ENCODE results near the gene DNPH1. TPM values are rescaled to one million over a fixed set of nuclear protein-coding genes. Genes with fewer than 3 reads are reported as not detected.
A peak's percentile ranks its signal among the peaks of the same experiment; 100 is the strongest.

DNPH1 gene
- total and polyA plus RNA-seq, 2 of the 8 experiments (the other 6 are each of a cell fraction or from before 2014, with no cell fraction given) = 33.9 to 134 TPM

DNA sequence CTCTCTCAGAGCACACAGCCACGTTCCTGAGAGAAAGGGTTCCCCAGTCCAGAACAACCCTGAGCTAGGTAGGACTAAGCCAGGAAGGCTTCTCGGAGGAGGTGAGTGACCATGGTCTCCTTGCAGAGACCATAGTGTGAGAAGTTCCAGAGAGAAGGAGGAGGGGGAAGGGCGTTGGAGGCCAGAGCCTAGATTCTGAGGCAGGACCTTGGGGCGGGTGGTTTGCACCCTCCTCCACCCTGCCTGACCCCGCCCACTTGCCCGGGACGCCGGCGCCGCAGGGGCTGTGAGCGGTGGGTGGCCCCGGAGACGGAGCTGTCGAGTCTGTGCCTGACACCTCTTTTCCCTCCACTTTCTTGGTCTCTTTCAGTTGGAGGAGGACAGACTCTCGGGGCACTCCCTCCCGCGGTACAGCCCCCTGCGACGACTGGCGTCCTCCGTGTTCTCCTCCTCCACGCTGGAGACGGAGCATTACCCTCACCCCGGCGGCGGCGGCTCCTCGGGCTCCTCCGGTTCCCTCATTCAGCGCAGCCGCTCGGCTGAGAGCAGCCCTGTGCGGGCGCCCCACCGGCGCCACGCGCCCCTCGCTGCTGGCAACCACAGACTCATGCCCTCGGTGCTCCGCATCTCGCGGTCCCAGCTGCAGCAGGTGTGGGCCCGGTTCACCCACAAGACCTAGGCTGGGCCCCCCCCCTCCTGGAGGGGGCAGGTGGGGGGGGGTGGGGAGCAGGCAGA is 40.2 kb upstream of the DNPH1 start:
- Histone ChIP-seq H3K36me3 (ENCODE audit: control insufficient read depth in 2 of 4, insufficient read depth in 4 of 4, low read length in 3 of 4) (no peaks in the 10 kb centered on the region), H3K4me3 (ENCODE audit: extremely low read depth in 1 of 4, insufficient read depth in 2 of 4, low read depth in 3 of 4, low read length in 4 of 4) (peak overlapping the region; percentile 11 to 54 (median 15); a peak in 6 of 8 replicates), H3K4ac (replicated peaks; ENCODE audit: insufficient read length, low read depth, low read length) (no peak overlapping the region), H3K27ac (ENCODE audit: low read depth, low read length) (no peak overlapping the region), H3K79me1 (ENCODE audit: low read depth, low read length) (no peaks in the 10 kb centered on the region), H3K18ac (ENCODE audit: extremely low read depth, low read length) (peak overlapping the region; percentile 62; the same call in 1 of the 2 replicates), H4K20me1 (replicated peaks in 1 of 2; ENCODE audit: control insufficient read depth in 1 of 2, insufficient read depth in 2 of 2, low read length in 2 of 2) (no peaks in the 10 kb centered on the region), H3K9me3 (ENCODE audit: insufficient read depth in 2 of 2, low read depth in 1 of 2, low read length in 1 of 2) (no peaks in the 10 kb centered on the region), H4K91ac (replicated peaks; ENCODE audit: insufficient read length, low read length) (no peak overlapping the region), H2BK120ac (replicated peaks; ENCODE audit: low read depth, low read length) (no peak overlapping the region), H2AFZ (ENCODE audit: low read length) (no peak overlapping the region), H2AK5ac (ENCODE audit: low read depth, low read length) (peak overlapping the region; percentile 59; the same call in 1 of the 2 replicates), H2BK20ac (ENCODE audit: low read length) (peak overlapping the region; percentile 75; the same call in 1 of the 2 replicates), H3K27me3 (replicated peaks in 1 of 4; ENCODE audit: control insufficient read depth in 3 of 4, extremely low read depth in 1 of 4, insufficient read depth in 3 of 4, low read length in 3 of 4) (peaks cover 4 to 48% (median 39%) of the 10 kb centered on the region in 4 experiments), H3K4me1 (replicated peaks in 1 of 4; ENCODE audit: control insufficient read depth in 3 of 4, insufficient read depth in 4 of 4, low read length in 3 of 4) (peaks cover 3 to 29% (median 19%) of the 10 kb centered on the region in 4 experiments), H2BK12ac (ENCODE audit: low read depth, low read length) (peak overlapping the region; percentile 69; the same call in 1 of the 2 replicates), H3K4me2 (ENCODE audit: insufficient read depth in 1 of 2, low read depth in 2 of 2, low read length in 2 of 2) (peak overlapping the region; percentile 65 to 73), H2BK5ac (ENCODE audit: low read depth, low read length) (peak overlapping the region; percentile 40; the same call in 1 of the 2 replicates), H3K56ac (replicated peaks; ENCODE audit: insufficient read length, low read depth, low read length) (no peak overlapping the region), H3K23ac (ENCODE audit: insufficient read length) (no peak overlapping the region), H3K23me2 (ENCODE audit: low read depth, low read length) (peaks cover 4% of the 10 kb centered on the region; the same call in 1 of the 2 replicates), H2BK15ac (ENCODE audit: low read length) (peak overlapping the region; percentile 83), H4K5ac (ENCODE audit: insufficient read length, low read depth, low read length) (no peak overlapping the region), H3K14ac (ENCODE audit: insufficient read length) (no peak overlapping the region), H3K79me2 (ENCODE audit: control insufficient read depth in 1 of 2, insufficient read depth in 2 of 2, low read length in 2 of 2) (no peaks in the 10 kb centered on the region), H4K8ac (ENCODE audit: extremely low read depth, insufficient read depth, low read length) (peak overlapping the region; percentile 72; the same call in 1 of the 2 replicates), H3K9ac (replicated peaks in 1 of 4; ENCODE audit: extremely low read depth in 1 of 4, low read depth in 3 of 4, low read length in 3 of 4) (no peak overlapping the region)
- no peak for DNase-seq (ENCODE audit: low read depth in 1 of 2, low spot score in 2 of 2)
- ChIA-PET POLR2A (ENCODE audit: partially characterized antibody) (interaction anchor here (0.6 to 2.2 kb wide), 5 partner anchors 8 to 932 kb away, joined by 3 to 5 read pairs (median 5); no protein-coding TSS in a partner anchor), CTCF (ENCODE audit: partially characterized antibody) (interaction anchor here (0.6 to 9.4 kb wide), 13 partner anchors 15 to 741 kb away, joined by 3 to 78 read pairs (median 3); partner anchors contain the start of genes CRIP3 and DNPH1)
- no peak for FAIRE-seq
- WGBS, 2 experiments (ENCODE audit: extremely low coverage in 1 of 2, insufficient coverage in 1 of 2, insufficient read length in 1 of 2, insufficient replicate concordance in 2 of 2, low coverage in 1 of 2, low lambda C conversion rate in 2 of 2, missing lambda C conversion rate in 1 of 2) = 14% methylated on average over 42 of the region's 44 CpGs; no CpG with 5 or more reads in 1 of the 2 experiments
- TF ChIP-seq SRF (IDR thresholded peaks at IDR 0.05; ENCODE audit: low read depth, low read length) (no peak), SUZ12 (IDR thresholded peaks at IDR 0.05; ENCODE audit: low read length) (peak; percentile 40; the same call in 1 of the 2 replicates), KDM4A (IDR thresholded peaks at IDR 0.05; ENCODE audit: low read depth, low read length, severe bottlenecking) (peak; percentile 44), TCF12 (IDR thresholded peaks at IDR 0.05; ENCODE audit: low read depth, low read length) (no peak)
- TF ChIP-seq, protein P1, sequence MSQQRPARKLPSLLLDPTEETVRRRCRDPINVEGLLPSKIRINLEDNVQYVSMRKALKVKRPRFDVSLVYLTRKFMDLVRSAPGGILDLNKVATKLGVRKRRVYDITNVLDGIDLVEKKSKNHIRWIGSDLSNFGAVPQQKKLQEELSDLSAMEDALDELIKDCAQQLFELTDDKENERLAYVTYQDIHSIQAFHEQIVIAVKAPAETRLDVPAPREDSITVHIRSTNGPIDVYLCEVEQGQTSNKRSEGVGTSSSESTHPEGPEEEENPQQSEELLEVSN (IDR thresholded peaks at IDR 0.05) = peak; percentile 91
- TF ChIP-seq, protein P2, sequence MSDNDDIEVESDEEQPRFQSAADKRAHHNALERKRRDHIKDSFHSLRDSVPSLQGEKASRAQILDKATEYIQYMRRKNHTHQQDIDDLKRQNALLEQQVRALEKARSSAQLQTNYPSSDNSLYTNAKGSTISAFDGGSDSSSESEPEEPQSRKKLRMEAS (IDR thresholded peaks at IDR 0.05) = 0 out of 2 replicates have a peak, but pooled peaks have one; percentile 40
